GM12878 (cell line): ENCODE data around the gene PODXL2. TPM values are rescaled to one million over a fixed set of nuclear protein-coding genes. Genes with fewer than 3 reads are reported as not detected.

ENCODE experiments used
- ATAC-seq: fragments of 200-7000 bp; cut with Tn5 transposase; 3 replicates; pipeline ENCODE4 v1.9.1; 2020; ENCODE audit warnings: mild to moderate bottlenecking, moderate library complexity
- BruUV-seq: library from RNA; stranded (reverse); fragments of 400-500 nt; replicated peaks from 2 replicates; lab custom pipeline; 2021; lab: Mats Ljungman, UMichigan
- CTCF ChIA-PET: fragments of 300-600 bp; sonication (Branson Sonifier 250); formaldehyde crosslinking; extraction: SDS; loops from one replicate; lab custom pipeline; 2021; ENCODE audit warnings: inconsistent platforms; lab: Yijun Ruan, JAX
- POLR2A ChIA-PET: fragments of 350-600 bp; formaldehyde crosslinking; extraction: SDS; loops from one replicate; lab custom pipeline; 2021; ENCODE audit warnings: inconsistent platforms; lab: Charles Lee
- RAD21 ChIA-PET: fragments of 300-600 bp; sonication (Branson Sonifier 250); formaldehyde crosslinking; loops from one replicate; lab custom pipeline; 2023; ENCODE audit warnings: antibody characterized with exemption; ENCODE audit not compliant: unreplicated experiment; lab: Charles Lee
- SMC1A ChIA-PET: fragments of 300-600 bp; sonication (Branson Sonifier 250); formaldehyde crosslinking; loops from one replicate; lab custom pipeline; 2023; ENCODE audit not compliant: unreplicated experiment, uncharacterized antibody; lab: Charles Lee
- DNase-seq: peaks from one replicate; pipeline ENCODE4 v3.0.0-alpha.2; 2011; ENCODE audit warnings: low read depth, low spot score
- FAIRE-seq: peaks from 3 replicates; lab custom pipeline; 2011; peaks lifted over from hg19 to GRCh38; lab: Jason Lieb, UNC
- H2AFZ ChIP-seq: 2 replicates; pipeline ENCODE4 v1.6.0; 2011; ENCODE audit warnings: low read depth, low read length, control low read depth; ENCODE audit not compliant: control insufficient read depth
- H3K27ac ChIP-seq: 2 replicates; pipeline ENCODE4 v1.5.1; 2011; ENCODE audit warnings: control low read depth; ENCODE audit not compliant: control insufficient read depth, insufficient read depth
- H3K27me3 ChIP-seq, 2 experiments: replicated peaks in 1 of 2; 2 replicates each; pipeline versions ENCODE4 v1.6.0 to v1.6.1; 2011; ENCODE audit warnings: low read length in 1 of 2; ENCODE audit not compliant: control insufficient read depth in 2 of 2, insufficient read depth in 2 of 2
- H3K36me3 ChIP-seq, 2 experiments: 2 replicates each; pipeline ENCODE4 v1.5.1; 2011; ENCODE audit warnings: low read length in 1 of 2; ENCODE audit not compliant: control insufficient read depth in 2 of 2, insufficient read depth in 2 of 2
- H3K4me1 ChIP-seq: 2 replicates; pipeline ENCODE4 v1.6.1; 2011; ENCODE audit warnings: mild to moderate bottlenecking, low read length, moderate library complexity, mixed read lengths; ENCODE audit not compliant: control insufficient read depth, insufficient read depth
- H3K4me2 ChIP-seq: 2 replicates; pipeline ENCODE4 v1.6.0; 2011; ENCODE audit warnings: control low read depth; ENCODE audit not compliant: control insufficient read depth, insufficient read depth
- H3K4me3 ChIP-seq: fragments of 200-600 bp; sonication (generic); 2 replicates; pipeline ENCODE4 v1.5.1; 2016
- H3K79me2 ChIP-seq: 2 replicates; pipeline ENCODE4 v1.6.0; 2011; ENCODE audit warnings: low read length; ENCODE audit not compliant: control insufficient read depth, insufficient read depth
- H3K9ac ChIP-seq: 2 replicates; pipeline ENCODE4 v1.8.0; 2011; ENCODE audit warnings: low read length, control low read depth, mixed read lengths; ENCODE audit not compliant: control insufficient read depth, insufficient read depth
- H3K9me3 ChIP-seq: replicated peaks from 3 replicates; pipeline ENCODE4 v1.5.1; 2011; ENCODE audit warnings: mild to moderate bottlenecking, low read length; ENCODE audit not compliant: control insufficient read depth, insufficient read depth
- H4K20me1 ChIP-seq: 2 replicates; pipeline ENCODE4 v1.6.0; 2011; ENCODE audit not compliant: control insufficient read depth, insufficient read depth
- BMI1 ChIP-seq: fragments of 450-650 bp; IDR thresholded peaks from 2 replicates; pipeline ENCODE4 v1.6.1; 2016; ENCODE audit warnings: mild to moderate bottlenecking, moderate library complexity, borderline replicate concordance
- CEBPZ ChIP-seq: fragments of 150-350 bp; IDR thresholded peaks from 2 replicates; pipeline ENCODE4 v1.6.1; 2016; ENCODE audit warnings: low read depth, low read length
- ESRRA ChIP-seq: IDR thresholded peaks from 2 replicates; pipeline ENCODE4 v1.6.1; 2012; ENCODE audit warnings: mild to moderate bottlenecking, low read length, improper control_type of control experiment
- FOXK2 ChIP-seq: fragments of 450-650 bp; IDR thresholded peaks from 2 replicates; pipeline ENCODE4 v1.6.1; 2017; ENCODE audit warnings: mild to moderate bottlenecking, moderate library complexity
- HDAC6 ChIP-seq: fragments of 200-600 bp; sonication (generic); IDR thresholded peaks from one replicate; pipeline ENCODE4 v1.8.0; 2017; ENCODE audit warnings: antibody characterized with exemption; ENCODE audit not compliant: unreplicated experiment
- IKZF2 ChIP-seq, 2 experiments: fragments of 450-650 bp; IDR thresholded peaks; 2 replicates each; pipeline ENCODE4 v1.6.1; 2017; ENCODE audit warnings: mild to moderate bottlenecking in 2 of 2, moderate library complexity in 2 of 2
- IRF5 ChIP-seq: fragments of 450-650 bp; IDR thresholded peaks from 2 replicates; pipeline ENCODE4 v1.6.1; 2017; ENCODE audit warnings: borderline replicate concordance
- KDM1A ChIP-seq: fragments of 200-600 bp; sonication (generic); IDR thresholded peaks from 2 replicates; pipeline ENCODE4 v1.6.1; 2016; ENCODE audit warnings: borderline replicate concordance
- LARP7 ChIP-seq: fragments of 450-650 bp; IDR thresholded peaks from 2 replicates; pipeline ENCODE4 v1.6.1; 2017; ENCODE audit warnings: mild to moderate bottlenecking
- NFIC ChIP-seq: IDR thresholded peaks from 2 replicates; pipeline ENCODE4 v1.6.1; 2012; ENCODE audit warnings: low read depth, mild to moderate bottlenecking, inconsistent platforms, low read length, moderate library complexity
- NFYA ChIP-seq: IDR thresholded peaks from 2 replicates; pipeline ENCODE4 v1.6.1; 2011; ENCODE audit warnings: low read depth, mild to moderate bottlenecking, low read length, improper control_type of control experiment, borderline replicate concordance
- PKNOX1 ChIP-seq: fragments of 450-650 bp; IDR thresholded peaks from 2 replicates; pipeline ENCODE4 v1.6.1; 2016; ENCODE audit warnings: mild to moderate bottlenecking
- SMAD1 ChIP-seq: fragments of 450-650 bp; IDR thresholded peaks from 2 replicates; pipeline ENCODE4 v1.6.1; 2018; ENCODE audit warnings: mild to moderate bottlenecking, low read depth; ENCODE audit not compliant: partially characterized antibody
- TCF7 ChIP-seq: IDR thresholded peaks from 2 replicates; pipeline ENCODE4 v1.6.1; 2014; ENCODE audit warnings: antibody characterized with exemption, borderline replicate concordance
- ZBTB4 ChIP-seq: fragments of 450-650 bp; formaldehyde crosslinking; IDR thresholded peaks from 2 replicates; pipeline ENCODE4 v1.4.0; 2022; ENCODE audit warnings: mild to moderate bottlenecking, moderate library complexity
- ZNF217 ChIP-seq: fragments of 450-650 bp; IDR thresholded peaks from 2 replicates; pipeline ENCODE4 v1.6.1; 2017; ENCODE audit warnings: antibody characterized with exemption, mild to moderate bottlenecking
- WGBS: methylation state at CpG from one replicate; pipeline ENCODE4 v1.1.6; 2016; ENCODE audit warnings: low lambda C conversion rate; ENCODE audit not compliant: insufficient replicate concordance, insufficient coverage; ENCODE audit errors: missing lambda C conversion rate; 5-methylcytosine and 5-hydroxymethylcytosine counted together
- in situ Hi-C: fragments of 300-500 bp; cut with MboI; formaldehyde crosslinking; loops from 9 replicates; pipeline ENCODE4 v1.14.3; 2018; ENCODE audit warnings: mixed read lengths
- intact Hi-C: fragments of 100-400 bp; cut with micrococcal nuclease; formaldehyde crosslinking; loops from one replicate; pipeline ENCODE4 v1.14.2; 2022; ENCODE audit not compliant: unreplicated experiment
- polyA plus RNA-seq, 11 experiments: library from polyadenylated mRNA; depleted of rRNA in 4 of 11; unstranded in 6 of 11; stranded (reverse) in 5 of 11; fragments of >200 nt; fragmentation: Nextera tagmentation in 4 of 11; fragmentation: Illumina TruSeq in 1 of 11; extraction: Ambion mirVana in 4 of 11; extraction: Trizol in 1 of 11; gene quantifications; 1 replicate in 1 of 11; 2 replicates in 10 of 11; pipeline versions ENCODE4 v1.2.1 to v1.2.3, GENCODE V29; 2011 to 2016; ENCODE audit warnings: inconsistent platforms in 2 of 11, missing spikeins in 2 of 11, low read depth in 1 of 11
- total RNA-seq, 4 experiments: library from RNA; depleted of rRNA in 3 of 4; stranded (reverse); fragments of >200 nt in 3 of 4; fragmentation: Illumina TruSeq in 1 of 4; extraction: Trizol in 1 of 4; gene quantifications; 2 replicates each; pipeline versions ENCODE4 v1.2.1 to v1.2.3, GENCODE V29; 2013 to 2021

Gene PODXL2
- total and polyA plus RNA-seq, 10 of the 15 experiments (the other 5 are each of a cell fraction or from before 2014, with no cell fraction given): 0.03 to 24.4 (median 13.6) TPM; not detected in 2

GRCh38 chr3:127698286-127698685, 69.3 kb downstream of the PODXL2 start:
- no peak overlapping the region for H3K9ac ChIP-seq
- SMC1A ChIA-PET: interaction anchor here (1.1 to 1.3 kb wide), 2 partner anchors 12 to 29 kb away, joined by 4 to 5 read pairs; no protein-coding TSS in a partner anchor
- intact Hi-C loops (loop anchor here (5.0 kb wide), 2 partner anchors 54 to 134 kb away; no protein-coding TSS in a partner anchor), in situ Hi-C loops (no loop called here)
- peaks cover 18 to 47% of the 10 kb centered on the region in 2 experiments; a peak in 3 of 4 replicates for H3K36me3 ChIP-seq
- no TSS peak for BruUV-seq
- no peak for DNase-seq
- no peaks in the 10 kb centered on the region; the same call in 1 of the 2 replicates for H3K79me2 ChIP-seq
- no peak overlapping the region; the same call in 1 of the 2 replicates for H3K27ac ChIP-seq
- no peak overlapping the region for H3K4me3 ChIP-seq
- FAIRE-seq: no peak
- no peak for ATAC-seq
- RAD21 ChIA-PET: interaction anchor here (1.9 kb wide), 1 partner anchor 37 kb away, joined by 7 read pairs; no protein-coding TSS in a partner anchor
- no peaks in the 10 kb centered on the region for H3K27me3 ChIP-seq
- H2AFZ ChIP-seq: no peak overlapping the region
- H4K20me1 ChIP-seq: no peaks in the 10 kb centered on the region
- no peak overlapping the region for H3K4me2 ChIP-seq
- WGBS: 98% methylated on average over 3 of the region's 3 CpGs
- CTCF ChIA-PET: interaction anchor here (0.9 to 1.3 kb wide), 3 partner anchors 123 to 261 kb away, joined by 3 to 4 read pairs (median 3); no protein-coding TSS in a partner anchor
- peaks cover 14% of the 10 kb centered on the region for H3K4me1 ChIP-seq
- no peaks in the 10 kb centered on the region for H3K9me3 ChIP-seq
- POLR2A ChIA-PET: no interaction called here
- TF ChIP-seq BMI1 (no peak), LARP7 (no peak), NFYA (no peak), NFIC (no peak), TCF7 (no peak), IKZF2 (IDR thresholded peaks at IDR 0.05) (no peak), CEBPZ (no peak), KDM1A (no peak), HDAC6 (no peak), ZNF217 (no peak), FOXK2 (no peak), PKNOX1 (no peak), ESRRA (no peak), ZBTB4 (no peak), SMAD1 (no peak), IRF5 (no peak)
